GM12891 (cell line): Measurements from ENCODE around the gene PHF19.

Experiments
- POLR2A ChIP-seq: IDR thresholded peaks from 2 replicates; pipeline ENCODE4 v1.6.1; 2011; ENCODE audit warnings: low read depth, low read length, control low read depth
- POLR2AphosphoS5 ChIP-seq: IDR thresholded peaks from 2 replicates; pipeline ENCODE4 v1.6.1; 2011; ENCODE audit warnings: low read depth, low read length, control low read depth
- SPI1 ChIP-seq: IDR thresholded peaks from 2 replicates; pipeline ENCODE4 v1.6.1; 2011; ENCODE audit warnings: low read depth, low read length, control low read depth

- TF ChIP-seq POLR2AphosphoS5 (peak; percentile 41), POLR2A (peak; percentile 62; the same call in 1 of the 2 replicates), SPI1 (no peak)
Observed at GRCh38 chr9:120877276-120878034, 467 bp upstream of the PHF19 start.
